Urinary bladder (tissue), 4 donors: Measurements from ENCODE around the gene WWC1. TPM values are rescaled to one million over a fixed set of nuclear protein-coding genes. Genes with fewer than 3 reads are reported as not detected.
A peak's percentile ranks its signal among the peaks of the same experiment; 100 is the strongest.
"Not testable (repeated sequence)": the region's sequence is repeated elsewhere in the genome, so short reads cannot be mapped to it uniquely, and the experiment has no call there.

Experiments
- DNase-seq: peaks from one replicate; pipeline ENCODE4 v3.0.0-alpha.2; 2015; ENCODE audit errors: extremely low spot score
- H3K27ac ChIP-seq: one replicate; pipeline ENCODE4 v1.5.1; 2013; ENCODE audit warnings: low read depth, mild to moderate bottlenecking, moderate library complexity
- H3K36me3 ChIP-seq: one replicate; pipeline ENCODE4 v1.6.1; 2013; ENCODE audit warnings: mild to moderate bottlenecking, moderate library complexity; ENCODE audit not compliant: insufficient read depth
- H3K4me1 ChIP-seq: one replicate; pipeline ENCODE4 v1.6.1; 2013; ENCODE audit warnings: mild to moderate bottlenecking, moderate library complexity; ENCODE audit not compliant: insufficient read depth
- H3K4me3 ChIP-seq: one replicate; pipeline ENCODE4 v1.5.1; 2013; ENCODE audit warnings: low read depth, low read length
- WGBS: extraction: QIAGEN DNeasy Blood & Tissue Kit; methylation state at CpG from one replicate; pipeline ENCODE4 v1.1.7; 2013; 5-methylcytosine and 5-hydroxymethylcytosine counted together
- polyA plus RNA-seq: library from polyadenylated mRNA; stranded (reverse); fragments of 200-250 nt; gene quantifications from one replicate; pipeline ENCODE4 v1.2.3, GENCODE V29; 2013
- total RNA-seq: library from RNA; depleted of rRNA; stranded (reverse); fragments of >200 nt; gene quantifications from one replicate; pipeline ENCODE4 v1.2.3, GENCODE V29; 2014
- donor health status: healthy with polysubstance abuse.
- donor health status: healthy.

The WWC1 gene
- total and polyA plus RNA-seq, 2 donors = 2.1 to 7.1 TPM

- DNase-seq = no peak
- WGBS = 65% methylated on average over 3 of the region's 3 CpGs
- no peaks in the 10 kb centered on the region for H3K36me3 ChIP-seq
- no peaks in the 10 kb centered on the region for H3K4me1 ChIP-seq
- H3K4me3 ChIP-seq = no peak overlapping the region
- no peak overlapping the region for H3K27ac ChIP-seq
These were observed 21.0 kb upstream of the WWC1 start for GRCh38 chr5:168270476-168270875.

DNA sequence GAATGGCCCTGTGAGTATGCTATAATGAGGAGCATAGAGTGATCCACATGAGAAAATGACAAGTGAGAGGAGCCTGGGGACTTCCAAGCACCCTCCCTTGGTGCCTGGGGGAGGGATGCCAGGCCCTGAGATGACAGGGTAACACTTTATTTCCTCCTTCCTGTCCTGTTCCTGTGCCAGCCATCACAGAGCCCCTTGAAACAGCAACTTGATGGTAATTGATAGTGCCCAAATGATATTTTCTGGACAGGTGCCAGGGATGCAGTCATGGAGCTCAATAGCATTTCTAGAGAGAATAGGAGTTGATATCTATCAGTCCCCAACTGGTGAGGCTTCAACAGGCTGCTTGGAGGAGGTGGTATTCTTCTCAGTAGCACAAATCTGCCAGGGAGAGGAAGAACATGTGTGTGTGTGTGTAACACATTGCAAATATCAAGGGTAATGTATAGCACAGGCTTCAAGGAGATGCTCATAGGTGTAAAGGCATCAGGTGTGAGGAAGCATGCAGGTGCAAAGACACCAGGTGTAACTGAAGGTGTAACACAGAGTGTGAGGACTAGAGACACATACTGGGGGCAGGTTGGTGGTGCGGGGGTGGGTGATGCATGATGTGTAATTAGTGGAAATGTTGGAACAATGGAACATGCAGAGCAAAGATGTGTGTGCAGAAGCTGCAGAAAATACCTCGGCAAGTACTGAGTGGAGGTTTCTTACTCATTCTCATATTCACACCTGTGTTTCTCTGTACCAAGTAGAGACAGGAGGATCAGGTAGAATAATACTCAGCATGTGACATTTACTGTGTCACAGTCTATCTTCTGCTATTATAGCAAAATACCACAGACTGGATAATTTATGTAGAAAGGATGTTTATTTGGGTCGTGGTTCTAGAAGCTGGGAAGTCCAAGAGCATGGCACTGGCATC is 18.1 kb upstream of the WWC1 start:
- no peak for DNase-seq
- Histone ChIP-seq H3K27ac (no peak overlapping the region), H3K4me3 (no peak overlapping the region), H3K36me3 (no peaks in the 10 kb centered on the region), H3K4me1 (no peaks in the 10 kb centered on the region)
- 87% methylated on average over 3 of the region's 3 CpGs for WGBS

DNA sequence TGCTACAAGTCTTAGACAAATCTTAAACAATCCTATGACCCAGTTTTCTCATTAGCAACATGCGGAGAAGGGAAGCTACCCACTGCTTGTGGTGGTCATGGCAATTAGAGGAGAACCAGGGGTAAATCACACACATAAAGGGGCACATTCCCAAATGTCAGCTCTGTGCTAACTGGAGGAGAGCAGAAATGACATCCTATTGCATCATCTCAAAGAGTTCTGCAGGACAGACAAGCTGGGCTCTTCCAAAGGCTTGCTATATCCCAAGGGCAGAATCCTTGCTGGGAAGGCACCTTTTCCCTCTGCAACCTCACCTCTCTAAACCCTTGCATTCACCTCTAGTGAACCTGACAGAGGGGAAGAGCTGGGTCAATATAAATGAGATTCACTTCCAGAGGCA is 17.0 kb upstream of the WWC1 start:
- H3K4me1 ChIP-seq = no peaks in the 10 kb centered on the region
- WGBS = 98% methylated on average over 1 of the region's 1 CpG
- no peaks in the 10 kb centered on the region for H3K36me3 ChIP-seq
- DNase-seq = no peak
- no peak overlapping the region for H3K27ac ChIP-seq
- H3K4me3 ChIP-seq = no peak overlapping the region

- no peak overlapping the region for H3K4me3 ChIP-seq
- DNase-seq = no peak
- H3K27ac ChIP-seq = no peak overlapping the region
- H3K36me3 ChIP-seq = no peaks in the 10 kb centered on the region
- H3K4me1 ChIP-seq = no peaks in the 10 kb centered on the region
- 63% methylated on average over 5 of the region's 5 CpGs for WGBS
These were observed 15.5 kb upstream of the WWC1 start for GRCh38 chr5:168275940-168276339.

GRCh38 chr5:168282120-168282519 is 9.3 kb upstream of the WWC1 start:
- H3K4me3 ChIP-seq = no peak overlapping the region
- H3K27ac ChIP-seq = no peak overlapping the region
- no peaks in the 10 kb centered on the region for H3K36me3 ChIP-seq
- 33% methylated on average over 7 of the region's 7 CpGs for WGBS
- no peak for DNase-seq
- H3K4me1 ChIP-seq = no peaks in the 10 kb centered on the region

DNA sequence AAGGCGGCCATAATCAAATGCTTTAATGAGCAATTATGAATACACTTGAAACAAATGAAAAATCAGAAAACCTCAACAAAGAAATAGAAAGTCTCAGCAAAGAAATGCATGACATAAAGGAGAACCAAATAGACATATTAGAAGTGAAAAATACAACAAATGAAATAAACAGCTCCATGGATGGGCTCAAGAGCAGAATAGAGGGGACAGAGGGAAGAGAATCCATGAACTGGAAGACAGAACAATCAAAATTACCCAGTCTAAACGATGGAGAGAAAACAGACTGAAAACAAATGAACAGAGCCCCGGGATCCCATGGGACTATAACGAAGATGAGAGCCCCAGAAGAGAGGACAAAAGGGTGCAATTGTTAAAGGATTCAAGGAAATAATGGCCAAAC is 6.6 kb upstream of the WWC1 start:
- 82% methylated on average over 4 of the region's 4 CpGs for whole genome bisulfite sequencing
- Histone ChIP-seq H3K27ac (no peak overlapping the region), H3K4me1 (no peaks in the 10 kb centered on the region), H3K36me3 (no peaks in the 10 kb centered on the region), H3K4me3 (no peak overlapping the region)
- DNase-seq = no peak

- 82% methylated on average over 2 of the region's 2 CpGs for WGBS
- no peaks in the 10 kb centered on the region for H3K36me3 ChIP-seq
- H3K4me3 ChIP-seq = no peak overlapping the region
- H3K4me1 ChIP-seq = no peaks in the 10 kb centered on the region
- H3K27ac ChIP-seq = no peak overlapping the region
- no peak for DNase-seq
These were observed 5.7 kb upstream of the WWC1 start for GRCh38 chr5:168285696-168286095.

GRCh38 chr5:168286386-168286785 is 5.1 kb upstream of the WWC1 start:
- WGBS = 18% methylated on average over 6 of the region's 6 CpGs
- Histone ChIP-seq H3K4me1 (no peaks in the 10 kb centered on the region), H3K4me3 (no peak overlapping the region), H3K36me3 (no peaks in the 10 kb centered on the region), H3K27ac (no peak overlapping the region)
- no peak for DNase-seq

GRCh38 chr5:168286863-168287262 is 4.6 kb upstream of the WWC1 start:
- not testable (repeated sequence) for DNase-seq, H3K4me3 ChIP-seq, H3K27ac ChIP-seq, H3K36me3 ChIP-seq, H3K4me1 ChIP-seq
- 87% methylated on average over 5 of the region's 5 CpGs for WGBS

GRCh38 chr5:168287362-168287761 is 4.1 kb upstream of the WWC1 start:
- no peaks in the 10 kb centered on the region for H3K36me3 ChIP-seq
- 88% methylated on average over 4 of the region's 4 CpGs for WGBS
- no peak for DNase-seq
- H3K4me1 ChIP-seq = peaks cover 2% of the 10 kb centered on the region
- no peak overlapping the region for H3K27ac ChIP-seq
- H3K4me3 ChIP-seq = no peak overlapping the region

DNA sequence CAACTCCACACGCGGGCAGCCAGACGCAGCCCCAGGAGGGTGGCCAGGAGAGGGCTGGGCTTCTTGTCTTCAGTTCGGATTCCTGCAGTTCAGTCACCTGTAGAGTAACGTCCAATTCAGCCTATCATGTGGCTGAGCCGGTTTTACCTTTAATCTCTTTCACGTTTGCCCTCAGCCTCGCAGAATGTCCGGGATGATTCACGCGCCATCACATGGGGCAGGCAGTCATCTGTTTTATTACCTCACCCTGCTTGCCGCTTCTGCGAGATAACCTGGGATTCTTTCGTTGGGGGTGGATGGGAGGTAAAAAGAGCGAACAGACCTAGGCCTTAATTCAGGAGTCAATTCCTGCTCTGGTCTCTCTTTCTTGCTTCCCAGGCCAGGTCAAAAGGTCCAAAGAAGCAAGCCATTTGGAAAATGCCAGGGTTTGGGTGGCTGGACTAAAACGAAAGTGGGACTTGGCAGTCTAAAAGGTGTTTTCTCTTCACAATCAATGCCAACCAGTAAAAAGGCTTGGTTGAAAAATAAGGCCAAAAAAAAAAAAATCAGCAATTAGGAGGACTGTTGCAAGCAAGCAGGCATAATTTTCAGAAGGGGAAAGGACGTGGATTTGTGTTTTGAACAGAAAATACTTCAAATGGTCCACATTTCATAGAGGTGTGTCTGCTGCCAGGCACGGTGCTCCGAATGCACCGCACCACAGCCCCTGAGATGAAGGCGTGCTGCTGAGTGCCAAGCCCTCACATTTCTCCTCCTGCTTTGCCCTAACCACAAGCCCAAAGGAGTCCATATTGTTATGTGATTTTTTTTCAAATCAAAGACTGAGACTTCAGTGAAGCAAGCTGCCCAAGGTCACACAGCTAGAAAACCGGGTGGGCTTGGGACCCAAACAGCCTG is 2.8 kb upstream of the WWC1 start:
- no peak overlapping the region for H3K4me3 ChIP-seq
- 62% methylated on average over 22 of the region's 22 CpGs for WGBS
- peak; percentile 32 for DNase-seq
- peaks cover 2% of the 10 kb centered on the region for H3K4me1 ChIP-seq
- no peaks in the 10 kb centered on the region for H3K36me3 ChIP-seq
- H3K27ac ChIP-seq = peak overlapping the region; percentile 14

DNA sequence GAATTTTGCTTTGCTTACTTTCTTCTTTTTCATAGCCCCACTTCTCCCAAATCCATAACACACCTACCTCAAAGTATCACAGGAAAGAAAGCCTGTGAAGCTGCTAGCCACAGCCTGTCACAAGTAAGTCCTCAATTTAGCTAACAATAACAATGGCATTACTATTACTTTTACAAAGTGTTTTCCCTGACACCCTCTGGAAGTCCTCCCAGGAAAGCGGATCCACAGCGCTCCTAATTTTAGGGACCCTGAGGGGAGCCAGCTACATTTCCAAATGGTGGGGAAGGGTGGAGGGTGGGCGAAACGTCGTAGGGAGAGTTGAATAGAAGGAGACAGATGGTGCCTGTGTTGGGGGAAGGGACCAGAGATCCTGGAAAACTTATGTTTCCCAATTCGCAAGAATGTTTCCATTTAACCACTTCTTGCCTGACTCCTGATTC is 523 bp upstream of the WWC1 start:
- WGBS = 12% methylated on average over 6 of the region's 6 CpGs
- Histone ChIP-seq H3K36me3 (no peaks in the 10 kb centered on the region), H3K4me3 (no peak overlapping the region), H3K4me1 (peaks cover 2% of the 10 kb centered on the region), H3K27ac (no peak overlapping the region)
- DNase-seq = no peak

GRCh38 chr5:168291964-168292785 is 730 bp downstream of the WWC1 start:
- H3K4me3 ChIP-seq = peak overlapping the region; percentile 52
- DNase-seq = no peak
- WGBS = 3% methylated on average over 62 of the region's 64 CpGs

More at GRCh38 chr5:168291964-168292785, 730 bp downstream of the WWC1 start:
- Histone ChIP-seq H3K4me1 (peaks cover 2% of the 10 kb centered on the region), H3K36me3 (no peaks in the 10 kb centered on the region), H3K27ac (no peak overlapping the region)
